T-helper 9 cell (primary cell): ENCODE data around the gene NDUFC2.
"Not testable (repeated sequence)": the region's sequence is repeated elsewhere in the genome, so short reads cannot be mapped to it uniquely, and the experiment has no call there.

ENCODE experiments used
- DNase-seq: peaks from one replicate; pipeline ENCODE4 v3.0.0-alpha.2; 2020

The NDUFC2 gene

DNA sequence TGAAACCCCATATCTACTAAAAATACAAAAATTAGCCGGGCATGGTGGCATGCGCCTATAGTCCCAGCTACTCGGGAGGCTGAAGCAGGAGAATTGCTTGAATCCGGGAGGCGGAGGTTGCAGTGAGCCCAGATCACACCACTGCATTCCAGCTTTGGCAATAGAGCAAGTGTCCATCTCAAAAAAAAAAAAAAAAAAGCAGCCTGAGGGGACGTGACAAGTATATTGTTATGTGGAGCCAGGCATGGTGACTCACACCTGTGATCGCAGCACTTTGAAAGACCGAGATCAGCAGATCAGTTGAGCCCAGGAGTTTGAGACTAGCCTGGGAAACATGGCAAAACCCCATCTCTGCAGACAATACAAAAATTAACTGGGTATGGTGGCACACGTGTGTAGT is 51.2 kb downstream of the NDUFC2 start:
- DNase-seq = not testable (repeated sequence)

DNA sequence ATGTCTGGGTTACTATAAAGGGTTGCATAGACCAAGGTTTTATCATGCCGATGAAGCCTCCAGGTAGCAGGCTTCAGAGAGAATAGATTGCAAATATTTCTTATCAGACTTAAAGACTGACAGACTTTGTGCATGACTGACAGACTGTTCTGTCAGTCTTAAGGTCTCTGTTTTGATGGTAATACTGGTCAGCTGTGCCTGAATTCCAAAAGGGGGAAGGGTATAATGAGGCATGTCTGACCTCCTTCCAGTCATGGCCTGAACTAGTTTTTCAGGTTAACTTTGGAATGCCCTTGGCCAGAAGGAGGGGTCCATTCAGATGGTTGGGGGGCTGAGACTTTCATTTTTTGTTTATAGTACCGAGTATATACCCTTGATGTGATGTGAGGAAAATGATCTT is 51.9 kb downstream of the NDUFC2 start:
- no peak for DNase-seq

DNA sequence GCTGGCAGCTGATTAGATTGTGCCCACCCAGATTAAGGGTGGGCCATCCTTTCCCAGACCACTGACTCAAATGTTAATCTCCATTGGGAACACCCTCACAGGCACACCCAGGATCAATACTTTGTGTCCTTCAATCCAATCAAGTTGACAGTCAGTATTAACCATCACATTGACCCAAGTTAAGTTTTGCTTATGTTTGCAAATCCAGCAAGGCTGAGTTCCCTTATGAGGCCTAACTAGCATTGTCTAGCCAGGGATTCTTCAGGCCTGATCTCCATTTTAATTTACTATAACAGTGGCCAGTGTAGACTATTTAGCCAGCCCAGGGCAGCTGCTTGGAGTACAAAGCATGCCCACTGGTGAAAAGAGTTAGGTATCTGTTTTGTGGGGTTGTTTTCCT is 54.3 kb downstream of the NDUFC2 start:
- no peak for DNase-seq

DNA sequence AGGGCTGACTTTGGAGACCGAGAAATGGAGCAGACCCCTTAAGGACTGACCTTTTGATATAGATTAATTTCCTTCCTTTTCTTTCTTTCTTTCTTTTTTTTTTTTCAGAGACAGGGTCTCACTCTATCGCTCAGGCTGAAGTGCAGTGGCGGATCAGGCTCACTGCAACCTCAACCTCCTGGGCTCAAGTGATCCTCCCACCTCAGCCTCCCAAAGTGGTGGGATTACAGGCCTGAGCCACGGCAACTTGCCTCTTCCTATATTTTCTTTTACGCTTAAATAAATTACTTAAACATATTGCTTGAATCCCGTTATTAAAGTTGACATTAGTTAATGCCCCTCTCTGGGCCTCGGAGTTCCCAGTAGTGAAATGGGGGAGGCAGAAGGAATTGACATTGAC is 56.2 kb downstream of the NDUFC2 start:
- DNase-seq = no peak

DNA sequence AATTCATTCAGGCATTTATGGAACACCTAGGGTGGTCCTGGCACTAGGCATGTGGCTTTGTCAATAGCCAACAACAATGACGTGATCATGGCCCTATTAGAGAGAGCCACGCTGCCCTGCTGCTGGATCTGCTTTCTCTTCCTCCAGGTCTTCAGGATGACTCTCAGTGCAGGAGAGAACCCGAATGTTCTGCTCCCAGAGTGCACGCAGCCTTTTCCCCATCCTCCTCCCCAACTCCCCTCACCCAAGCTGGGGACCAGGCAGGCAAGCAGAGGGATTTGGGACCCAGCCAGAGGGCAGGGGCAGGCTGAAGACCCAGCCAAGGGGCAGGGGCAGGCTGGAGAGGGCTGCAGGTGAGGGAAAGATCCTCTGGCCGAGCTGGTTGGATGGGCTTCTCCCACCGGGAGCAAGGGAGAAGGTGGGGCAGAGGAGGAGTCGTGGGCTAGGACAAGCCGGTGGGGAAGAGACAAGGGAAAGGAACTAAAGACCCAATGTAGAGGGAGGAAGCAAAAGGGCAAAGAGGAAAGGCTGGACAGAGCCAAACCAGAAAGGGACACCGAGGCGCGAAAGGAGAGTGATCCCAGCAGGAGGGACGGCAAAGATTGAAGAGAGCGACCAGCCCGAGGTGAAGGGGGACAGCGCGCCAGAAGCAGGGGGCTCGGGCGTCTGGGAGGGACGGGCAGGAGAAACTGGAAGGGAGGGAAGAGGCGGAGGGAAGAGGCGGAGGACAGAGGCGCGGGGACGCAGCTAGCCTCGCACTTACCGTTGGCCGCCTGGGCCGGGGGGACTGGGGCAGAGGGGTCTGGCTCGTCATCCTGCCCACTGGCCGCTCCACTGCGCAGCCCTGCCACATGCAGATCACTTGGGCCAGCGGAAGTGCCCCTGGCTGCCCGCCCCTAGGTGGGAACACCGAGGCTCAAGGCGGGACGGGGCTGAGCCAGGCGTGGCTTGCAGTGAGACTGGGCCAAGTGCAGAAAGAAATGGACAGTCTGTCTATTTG is 57.0 kb downstream of the NDUFC2 start, which contains the start of gene KCTD14:
KCTD14 (minus strand) TSS at position 880 of the 1,000 bp plus-strand sequence; CDS start at position 853, 27 bp downstream.
- no peak for DNase-seq

DNA sequence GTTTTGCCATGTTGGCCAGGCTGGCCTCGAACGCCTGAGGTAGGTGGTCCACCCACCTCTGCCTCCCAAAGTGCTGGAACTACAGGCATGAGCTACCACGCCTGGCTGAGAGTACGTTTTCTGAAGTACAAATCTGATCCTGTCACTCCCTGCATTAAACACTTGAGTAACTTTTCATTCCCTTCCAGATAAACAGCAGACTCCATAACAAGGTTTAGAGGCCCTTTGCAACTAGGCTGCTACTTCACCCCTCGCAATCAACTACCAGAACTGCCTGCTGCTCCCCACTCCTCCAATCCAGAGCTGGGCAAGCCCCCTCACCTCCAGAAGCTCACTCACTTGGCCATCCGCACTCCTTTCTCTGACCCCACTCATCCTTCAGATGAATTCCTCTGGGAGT is 58.1 kb downstream of the NDUFC2 start:
- no peak for DNase-seq

DNA sequence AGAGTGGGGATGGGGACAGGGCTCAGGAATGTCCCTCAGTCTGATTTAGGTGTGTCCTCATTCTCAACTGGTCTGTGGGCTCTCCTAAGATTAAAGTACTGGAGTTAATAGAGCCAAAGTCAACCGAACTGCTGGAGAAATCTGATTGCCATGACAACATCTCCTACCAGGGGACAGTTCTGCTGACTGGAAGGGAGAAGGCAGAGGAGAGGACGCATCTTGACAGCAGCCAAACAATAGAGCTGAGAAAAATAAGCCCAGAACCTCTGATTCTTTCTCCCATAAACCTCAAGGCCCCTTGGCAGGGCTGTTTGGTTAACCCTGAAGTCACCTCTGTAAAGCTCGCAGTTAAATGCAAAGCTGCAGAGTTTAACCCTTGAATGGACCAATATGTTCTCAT is 59.4 kb downstream of the NDUFC2 start:
- no peak for DNase-seq

DNA sequence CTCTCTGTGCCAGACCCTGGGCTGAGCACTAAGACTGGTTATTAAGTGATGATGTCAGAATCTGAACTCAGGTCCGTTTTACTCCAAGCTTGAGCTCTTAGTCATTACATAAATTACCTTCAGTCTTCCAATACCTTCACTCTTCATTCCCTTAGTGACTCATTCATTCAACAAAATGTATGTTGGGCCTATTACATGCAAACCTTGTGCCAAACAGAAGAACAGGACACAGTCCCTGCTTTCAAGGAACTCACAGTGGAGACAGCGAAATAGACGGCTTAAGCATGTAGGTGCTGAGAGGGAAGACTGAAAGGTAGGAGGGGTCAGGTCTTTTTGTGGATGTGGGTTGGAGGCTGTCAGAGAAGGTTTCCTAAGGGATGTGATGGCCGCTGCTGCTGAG is 59.9 kb downstream of the NDUFC2 start:
- no peak for DNase-seq
